Measurements from ENCODE around the gene RTN3.
"Not testable (repeated sequence)": the region's sequence is repeated elsewhere in the genome, so short reads cannot be mapped to it uniquely, and the experiment has no call there.

Gene RTN3

DNA sequence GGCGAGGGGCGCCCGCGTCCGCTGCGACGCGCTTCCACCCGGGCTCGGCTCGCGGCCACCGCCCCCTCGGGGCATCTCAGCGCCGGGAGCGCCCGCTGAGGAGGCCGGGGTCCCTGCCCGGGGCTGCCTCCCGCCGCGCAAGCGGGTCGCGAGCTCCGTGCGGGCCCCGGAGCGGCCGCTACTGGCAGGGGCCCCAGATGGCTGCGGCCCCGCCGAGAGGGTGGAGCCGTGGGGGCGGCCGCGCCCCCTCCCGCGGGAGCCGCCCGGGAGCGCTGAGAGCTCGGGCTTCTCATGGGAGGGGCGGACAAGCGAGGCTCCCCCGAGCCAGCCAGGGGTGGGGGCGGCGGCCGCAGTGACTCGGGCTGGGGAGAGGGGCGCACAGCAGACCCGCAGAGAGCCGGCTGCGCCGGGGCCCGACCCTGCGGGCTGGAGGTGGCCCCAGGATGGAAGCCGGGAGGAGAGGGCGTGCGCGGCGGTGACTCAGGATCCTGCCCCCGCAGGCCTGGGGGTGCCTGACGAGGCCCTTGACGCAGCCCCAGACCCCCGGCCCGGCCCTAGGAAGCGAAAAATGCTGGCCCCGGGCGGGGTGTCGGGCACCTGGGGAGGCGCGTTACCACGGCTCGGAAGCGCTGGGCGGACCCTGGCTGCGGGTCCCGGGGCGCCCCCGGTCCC, 87.9 kb downstream of the RTN3 start:
- DNase-seq, result peak; percentile 44 to 49

DNA sequence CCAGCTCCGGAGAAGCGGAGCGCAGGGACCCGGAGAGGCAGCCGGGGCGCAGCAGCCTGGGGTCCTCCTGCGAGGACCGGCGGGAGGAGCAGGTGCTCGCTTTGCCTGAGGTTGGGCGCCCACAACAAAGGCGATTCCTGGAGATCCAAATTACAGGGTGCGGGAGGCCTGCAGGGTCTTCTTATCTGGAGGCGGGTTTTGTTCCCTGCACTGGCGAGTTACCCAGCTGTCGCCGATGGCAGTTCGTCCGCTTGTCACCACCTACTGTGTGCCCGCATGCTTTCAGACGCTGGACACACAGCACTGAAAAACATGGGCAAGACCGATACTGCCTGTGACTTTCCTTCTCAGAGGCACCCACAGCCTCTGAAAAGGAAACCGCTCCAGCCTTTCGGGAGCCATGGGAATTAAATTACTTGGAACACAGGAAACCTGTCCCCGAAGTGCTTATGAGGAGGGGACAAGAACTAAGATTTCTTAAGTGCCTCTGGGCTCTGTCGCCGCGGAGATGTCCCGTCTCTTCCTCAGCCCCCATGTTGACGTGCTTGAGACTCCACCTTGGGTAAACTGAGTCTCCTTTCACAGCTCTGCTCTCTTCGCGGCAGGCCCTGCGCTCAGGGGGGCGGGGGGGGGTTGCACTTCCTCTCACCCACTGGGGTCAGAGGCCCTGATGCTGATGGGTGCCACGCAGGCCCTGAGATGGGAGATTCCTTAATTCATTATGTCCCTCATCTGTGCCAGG, 88.6 kb downstream of the RTN3 start:
- no peak for DNase-seq

- no peak for DNase-seq
Observed at GRCh38 chr11:63770763-63771162, 89.5 kb downstream of the RTN3 start.

GRCh38 chr11:63771741-63772318, 90.5 kb downstream of the RTN3 start:
- not testable (repeated sequence) for DNase-seq

GRCh38 chr11:63775191-63775590, 93.9 kb downstream of the RTN3 start:
- no peak for DNase-seq

- DNase-seq, result no peak
Observed at GRCh38 chr11:63779039-63779438, 97.7 kb downstream of the RTN3 start.

GRCh38 chr11:63782749-63783148, 101.4 kb downstream of the RTN3 start:
- DNase-seq, result no peak

- DNase-seq, result no peak
Observed at GRCh38 chr11:63783925-63784592, 102.8 kb downstream of the RTN3 start.

GRCh38 chr11:63785823-63786222, 104.5 kb downstream of the RTN3 start:
- no peak for DNase-seq

DNA sequence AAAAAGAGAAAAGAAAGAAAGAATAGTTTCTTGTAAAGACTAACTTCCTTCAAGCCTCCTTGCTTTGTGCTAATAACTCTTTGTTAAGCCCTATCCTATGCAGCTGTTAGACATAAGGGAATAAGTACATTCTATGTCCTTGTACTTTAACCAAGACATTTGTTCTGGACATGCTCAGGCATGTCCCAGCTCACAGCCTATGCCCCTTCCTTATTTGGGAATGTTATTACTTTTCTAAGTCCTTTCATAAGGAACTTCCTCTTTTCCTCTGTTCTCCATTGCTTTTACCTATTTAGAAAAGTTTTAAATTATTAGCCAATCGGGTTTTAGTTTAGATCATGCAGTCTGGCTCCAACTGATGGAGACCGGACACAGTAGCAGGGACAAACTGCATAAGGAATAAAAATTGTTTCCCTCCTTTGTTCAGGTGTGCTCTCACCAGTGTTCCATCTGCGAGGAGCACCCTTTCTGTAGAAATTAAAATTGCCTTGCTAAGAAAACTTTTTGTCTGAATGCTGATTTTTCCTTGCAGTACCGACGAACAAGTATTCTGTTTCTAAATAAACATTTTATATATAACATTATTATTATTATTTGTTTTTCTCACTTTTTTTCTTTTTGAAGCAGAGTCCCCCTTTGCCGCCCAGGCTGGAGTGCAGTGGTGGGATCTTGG, 110.3 kb downstream of the RTN3 start:
- no peak for DNase-seq

DNA sequence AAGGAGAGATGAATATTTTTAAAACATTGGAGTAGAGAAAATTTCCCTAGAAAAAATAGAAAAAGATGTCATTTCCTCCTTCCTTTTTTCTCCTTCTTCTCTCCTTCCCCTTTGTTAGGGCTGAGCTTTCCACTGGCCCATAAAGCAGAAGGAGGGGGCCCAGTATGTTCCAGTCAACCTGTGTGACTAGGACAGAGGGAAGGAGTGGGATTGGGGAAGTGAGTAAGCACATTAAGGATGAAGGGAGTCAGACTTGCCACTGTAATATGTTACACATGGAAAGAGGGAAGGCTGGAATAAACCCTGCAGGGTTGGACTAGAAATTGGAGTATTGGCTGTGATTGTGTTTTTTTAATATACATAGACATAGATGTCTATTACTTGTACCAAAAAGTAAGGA, 111.9 kb downstream of the RTN3 start:
- no peak for DNase-seq

- no peak for DNase-seq
Observed at GRCh38 chr11:63795066-63795465, 113.8 kb downstream of the RTN3 start.

- DNase-seq, result no peak
Observed at GRCh38 chr11:63800921-63801320, 119.6 kb downstream of the RTN3 start.

GRCh38 chr11:63802637-63803414, 121.5 kb downstream of the RTN3 start:
- DNase-seq, result no peak

DNA sequence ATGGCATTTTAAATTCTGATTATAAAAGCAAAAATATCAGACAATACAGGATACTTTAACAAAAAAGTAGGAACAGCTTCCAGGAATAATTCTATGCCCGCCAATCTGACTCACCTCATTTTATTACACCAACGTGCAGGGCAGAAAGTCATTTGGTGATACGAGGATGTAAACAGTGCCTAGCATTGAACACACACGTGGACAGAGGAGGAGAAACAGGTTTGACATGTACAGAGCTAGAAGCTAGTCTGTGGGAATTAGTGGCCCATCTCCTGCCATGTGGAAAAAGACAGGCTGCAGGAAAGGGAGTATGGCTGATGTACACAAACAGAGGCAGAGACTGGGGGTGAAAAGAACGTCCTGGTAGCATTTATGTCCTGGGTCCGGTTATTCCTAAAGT, 123.0 kb downstream of the RTN3 start:
- DNase-seq, result no peak

DNA sequence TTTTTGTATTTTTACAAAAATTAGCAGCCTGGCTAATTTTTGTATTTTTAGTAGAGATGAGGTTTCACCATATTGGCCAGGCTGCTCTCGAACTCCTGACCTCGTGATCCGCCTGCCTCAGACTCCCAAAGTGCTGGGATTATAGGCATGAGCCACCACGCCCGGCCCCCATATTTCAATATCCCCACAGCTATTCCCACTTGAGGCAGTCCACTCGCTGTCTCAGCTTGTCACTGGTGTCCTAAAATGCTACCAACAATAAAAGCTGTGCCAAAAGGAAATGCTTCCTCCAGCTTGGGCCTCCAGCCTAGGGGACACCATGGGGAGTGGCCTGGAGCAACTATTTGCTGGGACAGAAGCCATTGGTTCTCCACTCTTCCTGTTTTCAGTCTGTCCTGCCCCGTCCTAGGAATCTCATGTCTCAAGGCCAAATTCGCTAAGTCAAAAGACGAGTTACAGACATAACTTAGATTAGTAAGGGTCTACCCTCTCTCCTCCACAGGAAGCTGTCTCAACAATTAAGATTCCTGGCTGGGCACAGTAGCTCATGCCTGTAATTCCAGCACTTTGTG, 124.6 kb downstream of the RTN3 start:
- no peak for DNase-seq

Data from stimulated activated CD4-positive, alpha-beta T cell treated with anti-CD3 and anti-CD28 coated beads, Interleukin-2, amount 100 ng/mL, for 24 hours (primary cell).